Fibroblast of pulmonary artery (primary cell): Measurements from ENCODE around the gene ANGEL2.

Experiments
- DNase-seq: peaks from one replicate; pipeline ENCODE4 v3.0.0-alpha.2; 2010; ENCODE audit warnings: low read depth
- H3K4me3 ChIP-seq: replicated peaks from 2 replicates; pipeline ENCODE4 v1.5.1; 2011; ENCODE audit warnings: low read depth, mild to moderate bottlenecking, control low read depth, low read length, moderate library complexity
- TF ChIP-seq, protein P1 (sequence below): IDR thresholded peaks from 2 replicates; pipeline ENCODE4 v1.5.1; 2011; ENCODE audit warnings: mild to moderate bottlenecking, control low read depth, low read length, inconsistent platforms; ENCODE audit errors: missing control alignments

ANGEL2 gene

DNA sequence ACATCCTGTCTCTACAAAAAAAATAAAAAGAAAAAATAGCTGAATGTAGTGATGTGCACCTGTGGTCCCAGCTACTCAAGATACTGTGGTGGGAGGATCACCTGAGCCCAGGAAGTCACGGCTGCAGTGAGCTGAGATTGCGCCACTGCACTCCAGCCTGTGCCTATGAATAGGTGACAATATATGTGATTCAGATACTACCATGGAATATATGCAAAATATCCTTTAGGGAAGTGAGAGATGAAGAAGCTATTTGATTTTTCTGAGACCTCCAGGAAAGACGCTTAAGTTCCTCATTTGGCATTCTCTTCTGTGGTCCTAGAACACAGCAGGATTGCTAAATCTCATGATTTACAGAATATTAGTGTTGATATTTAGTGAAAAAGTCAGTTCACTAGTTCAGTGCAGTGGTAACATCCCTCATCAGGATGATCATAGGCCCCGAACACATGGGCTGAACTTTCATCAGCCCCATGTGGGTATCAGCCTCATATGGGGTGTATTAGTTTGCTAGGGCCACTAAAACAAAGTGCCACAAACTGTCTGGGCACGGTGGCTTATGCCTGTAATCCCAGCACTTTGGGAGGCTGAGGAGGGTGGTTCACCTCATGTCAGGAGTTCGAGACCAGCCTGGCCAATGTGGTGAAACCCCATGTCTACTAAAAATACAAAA is 71.3 kb downstream of the ANGEL2 start:
- no peak overlapping the region for H3K4me3 ChIP-seq
- no peak for DNase-seq
- TF ChIP-seq, protein P1, sequence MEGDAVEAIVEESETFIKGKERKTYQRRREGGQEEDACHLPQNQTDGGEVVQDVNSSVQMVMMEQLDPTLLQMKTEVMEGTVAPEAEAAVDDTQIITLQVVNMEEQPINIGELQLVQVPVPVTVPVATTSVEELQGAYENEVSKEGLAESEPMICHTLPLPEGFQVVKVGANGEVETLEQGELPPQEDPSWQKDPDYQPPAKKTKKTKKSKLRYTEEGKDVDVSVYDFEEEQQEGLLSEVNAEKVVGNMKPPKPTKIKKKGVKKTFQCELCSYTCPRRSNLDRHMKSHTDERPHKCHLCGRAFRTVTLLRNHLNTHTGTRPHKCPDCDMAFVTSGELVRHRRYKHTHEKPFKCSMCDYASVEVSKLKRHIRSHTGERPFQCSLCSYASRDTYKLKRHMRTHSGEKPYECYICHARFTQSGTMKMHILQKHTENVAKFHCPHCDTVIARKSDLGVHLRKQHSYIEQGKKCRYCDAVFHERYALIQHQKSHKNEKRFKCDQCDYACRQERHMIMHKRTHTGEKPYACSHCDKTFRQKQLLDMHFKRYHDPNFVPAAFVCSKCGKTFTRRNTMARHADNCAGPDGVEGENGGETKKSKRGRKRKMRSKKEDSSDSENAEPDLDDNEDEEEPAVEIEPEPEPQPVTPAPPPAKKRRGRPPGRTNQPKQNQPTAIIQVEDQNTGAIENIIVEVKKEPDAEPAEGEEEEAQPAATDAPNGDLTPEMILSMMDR: no peak

DNA sequence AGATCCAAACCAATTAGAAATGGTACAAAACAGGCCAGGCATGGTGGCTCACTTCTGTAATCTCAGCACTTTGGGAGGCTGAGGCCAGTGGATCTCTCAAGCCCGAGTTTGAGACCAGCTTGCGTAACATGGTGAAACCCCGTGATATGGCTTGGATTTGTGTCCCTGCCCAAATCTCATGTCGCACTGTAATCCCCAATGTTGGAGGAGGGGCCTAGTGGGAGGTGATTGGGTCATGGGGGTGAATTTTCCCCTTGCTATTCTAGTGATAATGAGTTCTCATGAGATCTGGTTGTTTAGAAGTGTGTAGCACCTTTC is 72.3 kb downstream of the ANGEL2 start:
- DNase-seq: no peak
- H3K4me3 ChIP-seq: no peak overlapping the region
- TF ChIP-seq, protein P1: no peak

DNA sequence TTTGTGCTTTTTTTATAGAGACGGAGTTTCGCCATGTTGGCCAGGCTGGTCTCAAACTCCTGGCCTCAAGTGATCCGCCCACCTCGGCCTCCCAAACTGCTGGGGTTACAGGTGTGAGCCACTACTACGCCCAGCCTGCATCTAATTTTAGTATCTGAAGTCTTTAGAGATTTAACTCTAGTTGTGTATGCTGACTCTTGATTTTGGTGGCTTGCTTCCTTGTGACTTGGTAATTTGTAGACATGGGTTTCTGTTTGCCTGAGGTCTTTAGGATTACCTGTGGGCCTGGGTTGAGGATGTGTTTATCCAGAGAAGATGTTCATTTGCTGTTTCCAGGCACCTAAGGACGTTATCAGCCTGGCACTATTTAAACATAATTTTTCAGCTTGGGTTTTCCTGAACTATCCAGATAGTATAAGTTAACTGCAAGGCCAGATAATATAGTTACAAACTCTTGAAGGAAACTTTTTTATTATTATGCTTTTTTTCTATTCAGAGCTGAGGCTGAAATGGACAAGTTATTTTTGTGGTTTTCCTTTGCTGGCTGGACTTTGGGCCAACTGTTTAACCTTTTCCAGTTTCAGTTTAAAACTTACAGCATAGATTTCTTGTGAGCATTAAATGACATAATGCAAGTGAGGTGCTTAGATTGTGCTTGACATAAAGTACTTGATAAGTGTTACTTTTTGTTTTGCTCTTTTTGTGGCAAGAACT is 72.8 kb downstream of the ANGEL2 start:
- H3K4me3 ChIP-seq: no peak overlapping the region
- DNase-seq: no peak
- TF ChIP-seq, protein P1: no peak
